CD1c-positive myeloid dendritic cell (primary cell): ENCODE results near the gene LMNA.
"Not testable (repeated sequence)": the region's sequence is repeated elsewhere in the genome, so short reads cannot be mapped to it uniquely, and the experiment has no call there.

Experiments
- DNase-seq: peaks from one replicate; pipeline ENCODE4 v3.0.0-alpha.2; 2016; ENCODE audit errors: extremely low spot score

Gene LMNA

GRCh38 chr1:156122086-156122485 lies 7.6 kb downstream of the LMNA start:
- DNase-seq: no peak

- DNase-seq: peak; percentile 64
Measured at GRCh38 chr1:156122519-156123355, 8.2 kb downstream of the LMNA start.

GRCh38 chr1:156123356-156124196 lies 9.1 kb downstream of the LMNA start:
- peak; percentile 94 for DNase-seq

- peak; percentile 48 for DNase-seq
Measured at GRCh38 chr1:156124557-156125483, 10.3 kb downstream of the LMNA start.

- DNase-seq: not testable (repeated sequence)
Measured at GRCh38 chr1:156125544-156125943, 11.0 kb downstream of the LMNA start.

- DNase-seq: peak; percentile 96
Measured at GRCh38 chr1:156126043-156126629, 11.6 kb downstream of the LMNA start.

GRCh38 chr1:156126630-156127534 lies 12.4 kb downstream of the LMNA start:
- DNase-seq: peak; percentile 95

- DNase-seq: no peak
Measured at GRCh38 chr1:156128308-156128653, 13.8 kb downstream of the LMNA start.

GRCh38 chr1:156128654-156129597 lies 14.4 kb downstream of the LMNA start:
- peak; percentile 77 for DNase-seq

GRCh38 chr1:156129687-156130577 lies 15.4 kb downstream of the LMNA start:
- peak; percentile 82 for DNase-seq

- no peak for DNase-seq
Measured at GRCh38 chr1:156130578-156130942, 16.0 kb downstream of the LMNA start.

GRCh38 chr1:156134716-156135435 lies 20.4 kb downstream of the LMNA start:
- DNase-seq: no peak

- DNase-seq: no peak
Measured at GRCh38 chr1:156135930-156136871, 21.7 kb downstream of the LMNA start.

- no peak for DNase-seq
Measured at GRCh38 chr1:156136970-156137483, 22.5 kb downstream of the LMNA start.

GRCh38 chr1:156138458-156138867 lies 24.0 kb downstream of the LMNA start:
- no peak for DNase-seq
